Colonic mucosa (tissue), 4 donors: ENCODE results near the gene PEDS1. TPM values are rescaled to one million over a fixed set of nuclear protein-coding genes. Genes with fewer than 3 reads are reported as not detected.

Experiments used
- DNase-seq: peaks from one replicate; pipeline ENCODE4 v3.0.0-alpha.2; 2020
- H3K27ac ChIP-seq: fragments of 200-600 bp; one replicate; pipeline ENCODE4 v1.8.0; 2021
- H3K27me3 ChIP-seq: fragments of 200-600 bp; one replicate; pipeline ENCODE4 v1.8.0; 2021
- H3K36me3 ChIP-seq: fragments of 200-600 bp; one replicate; pipeline ENCODE4 v1.8.0; 2021
- H3K4me1 ChIP-seq: fragments of 200-600 bp; one replicate; pipeline ENCODE4 v1.8.0; 2021; ENCODE audit warnings: mild to moderate bottlenecking
- H3K4me3 ChIP-seq: fragments of 200-600 bp; one replicate; pipeline ENCODE4 v1.8.0; 2021
- H3K9ac ChIP-seq, 2 donors: one replicate each; pipeline ENCODE4 v1.7.0; 2013; ENCODE audit warnings: control low read depth in 2 of 2, low read depth in 2 of 2, low read length in 2 of 2
- H3K9me3 ChIP-seq: fragments of 200-600 bp; one replicate; pipeline ENCODE4 v1.8.0; 2021
- CTCF ChIP-seq: fragments of 200-600 bp; IDR thresholded peaks from one replicate; pipeline ENCODE4 v1.8.0; 2022; ENCODE audit warnings: antibody characterized with exemption, mild to moderate bottlenecking
- intact Hi-C: fragments of 100-400 bp; cut with DNase I; formaldehyde crosslinking; loops from one replicate; pipeline ENCODE4 v1.14.1; 2022
- total RNA-seq, 2 donors: library from RNA; stranded (reverse); fragmentation: NEBNext Ultra II Directional in 1 of 2; extraction: Animal tissue kit (Norgen Biotek cat#: 25700) in 1 of 2; gene quantifications; one replicate each; pipeline ENCODE4 v1.2.1, GENCODE V29; 2021
- donor health status: healthy.
- donor health status: DM: no; HTN: no; CAD: no.
- donor health status: DM: no; HTN: no; CAD: no.

The PEDS1 gene
- total RNA-seq, 2 donors from 2014 or later = 23.1 to 29.1 TPM

GRCh38 chr20:50191544-50192363 is 38.2 kb upstream of the PEDS1 start:
- intact Hi-C loops = loop anchor here (10.0 kb wide), 1 partner anchor 163 kb away; no protein-coding TSS in a partner anchor
- Histone ChIP-seq H3K27me3 (no peaks in the 10 kb centered on the region), H3K9ac (peak overlapping the region; percentile 77 to 87), H3K9me3 (no peaks in the 10 kb centered on the region), H3K27ac (peak overlapping the region; percentile 99), H3K4me3 (peak overlapping the region; percentile 85), H3K4me1 (no peaks in the 10 kb centered on the region), H3K36me3 (no peaks in the 10 kb centered on the region)
- peak; percentile 12 for TF ChIP-seq CTCF
- DNase-seq = peak; percentile 51

GRCh38 chr20:50191065-50191543 is 37.6 kb upstream of the PEDS1 start:
- peak overlapping the region; percentile 85 for H3K4me3 ChIP-seq
- no peaks in the 10 kb centered on the region for H3K36me3 ChIP-seq
- no peak for TF ChIP-seq CTCF
- H3K9ac ChIP-seq = peak overlapping the region; percentile 77 to 87
- H3K9me3 ChIP-seq = no peaks in the 10 kb centered on the region
- no peaks in the 10 kb centered on the region for H3K4me1 ChIP-seq
- H3K27ac ChIP-seq = peak overlapping the region; percentile 99
- no peaks in the 10 kb centered on the region for H3K27me3 ChIP-seq
- DNase-seq = peak; percentile 84
- intact Hi-C loops = loop anchor here (10.0 kb wide), 1 partner anchor 164 kb away; no protein-coding TSS in a partner anchor

GRCh38 chr20:50190251-50191064 is 36.9 kb upstream of the PEDS1 start, which contains the start of gene CEBPB:
Gene CEBPB, plus strand, starts transcription at chr20:50190830. Its CDS starts 204 bp downstream, at chr20:50191034.
- H3K4me1 ChIP-seq = no peaks in the 10 kb centered on the region
- peak within 1 kb of the TSS; percentile 85 for H3K4me3 ChIP-seq
- H3K9me3 ChIP-seq = no peaks in the 10 kb centered on the region
- H3K27ac ChIP-seq = peak within 1 kb of the TSS; percentile 99
- no peaks in the 10 kb centered on the region for H3K36me3 ChIP-seq
- peak; percentile 35 for TF ChIP-seq CTCF
- DNase-seq = peak; percentile 91
- intact Hi-C loops = loop anchor here (10.0 kb wide), 1 partner anchor 164 kb away; no protein-coding TSS in a partner anchor
- H3K9ac ChIP-seq = peak within 1 kb of the TSS; percentile 77 to 87
- H3K27me3 ChIP-seq = no peaks in the 10 kb centered on the region

DNA sequence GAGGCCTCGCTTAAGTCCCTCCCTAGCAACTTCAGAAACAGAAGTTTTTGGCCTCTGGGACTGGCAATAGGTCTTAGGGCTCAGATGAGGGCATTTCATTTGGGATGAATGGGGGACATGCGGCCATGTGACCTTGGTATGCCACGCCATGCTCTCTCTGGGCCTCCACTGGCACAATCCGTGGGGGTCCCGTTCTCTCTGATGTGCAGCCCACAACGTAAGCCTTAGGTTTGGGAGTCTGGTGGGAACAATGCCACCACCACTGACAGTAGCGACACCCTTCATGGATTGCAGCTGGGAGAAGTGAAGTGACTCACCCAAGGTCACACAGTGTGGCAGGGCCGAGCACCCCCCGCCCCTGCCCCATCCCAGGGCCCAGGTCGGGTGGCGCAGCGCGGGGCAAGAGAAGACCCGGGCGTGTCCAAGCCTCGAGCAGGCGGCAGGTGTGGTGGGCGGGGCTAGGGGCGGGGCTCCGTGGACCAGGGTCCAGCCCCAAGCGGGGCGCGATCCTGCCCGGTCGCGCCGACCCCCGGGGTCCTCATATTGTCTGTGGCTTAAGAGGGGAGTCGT is 36.2 kb upstream of the PEDS1 start:
- Histone ChIP-seq H3K27ac (no peak overlapping the region), H3K4me1 (no peaks in the 10 kb centered on the region), H3K27me3 (no peaks in the 10 kb centered on the region), H3K9me3 (no peaks in the 10 kb centered on the region), H3K9ac (peak overlapping the region; percentile 27 to 70), H3K36me3 (no peaks in the 10 kb centered on the region), H3K4me3 (peak overlapping the region; percentile 85)
- intact Hi-C loops = loop anchor here (5.0 to 10.0 kb wide), 3 partner anchors 165 to 545 kb away; partner anchors contain the start of gene PARD6B
- peak; percentile 91 for DNase-seq
- TF ChIP-seq CTCF = no peak
